ENCODE results near the gene TLE2. TPM values are rescaled to one million over a fixed set of nuclear protein-coding genes. Genes with fewer than 3 reads are reported as not detected.

TLE2 gene
- 0.11 and 1.5 TPM in 2 replicates for total RNA-seq

DNA sequence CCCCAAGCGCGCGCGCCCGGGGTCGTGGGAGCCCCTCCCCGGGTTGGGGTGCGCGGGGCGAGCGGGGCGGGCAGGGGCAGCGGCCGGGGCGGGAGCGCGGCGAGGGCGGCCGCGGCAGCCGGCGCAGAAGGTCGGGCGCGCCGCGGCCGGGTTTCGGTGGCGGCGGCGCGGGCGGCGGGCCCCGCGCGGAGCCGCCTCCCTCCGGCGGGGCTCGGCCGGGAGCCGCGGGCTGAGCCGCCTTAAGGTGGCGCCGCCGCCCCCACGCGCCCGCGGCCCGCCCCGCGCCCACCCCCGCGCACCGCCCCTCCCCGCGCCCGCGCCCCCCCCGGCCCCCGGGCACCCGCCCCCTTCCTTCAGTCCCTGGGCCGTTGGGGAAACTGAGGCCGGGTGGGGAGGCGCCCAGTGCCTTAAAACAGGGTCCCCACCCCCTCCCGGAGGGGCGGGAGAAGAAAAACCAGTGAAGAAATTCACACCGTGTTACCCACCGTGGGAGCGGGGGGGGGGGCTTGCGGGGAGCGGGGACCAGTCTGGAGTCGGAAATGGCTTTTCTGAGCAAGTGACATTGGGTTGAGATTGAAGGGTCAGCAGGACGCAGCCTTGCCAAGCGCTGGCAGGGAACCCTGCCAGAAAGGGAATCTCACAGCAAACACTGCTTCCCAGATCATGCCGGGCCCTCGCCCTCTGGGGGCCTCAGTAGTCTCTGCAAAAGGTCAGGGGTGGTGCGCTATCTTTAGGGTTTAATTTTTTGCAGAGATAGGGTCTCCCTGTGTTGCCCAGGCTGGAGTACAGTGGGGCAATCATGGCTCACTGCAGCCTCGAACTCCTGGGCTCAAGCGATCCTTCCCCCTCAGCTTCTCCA is at the start of gene TLE2:
Gene TLE2, minus strand, starts transcription at position 216 of the 859 bp plus-strand sequence. CDS start 376 bp downstream, outside the sequence.

DNA sequence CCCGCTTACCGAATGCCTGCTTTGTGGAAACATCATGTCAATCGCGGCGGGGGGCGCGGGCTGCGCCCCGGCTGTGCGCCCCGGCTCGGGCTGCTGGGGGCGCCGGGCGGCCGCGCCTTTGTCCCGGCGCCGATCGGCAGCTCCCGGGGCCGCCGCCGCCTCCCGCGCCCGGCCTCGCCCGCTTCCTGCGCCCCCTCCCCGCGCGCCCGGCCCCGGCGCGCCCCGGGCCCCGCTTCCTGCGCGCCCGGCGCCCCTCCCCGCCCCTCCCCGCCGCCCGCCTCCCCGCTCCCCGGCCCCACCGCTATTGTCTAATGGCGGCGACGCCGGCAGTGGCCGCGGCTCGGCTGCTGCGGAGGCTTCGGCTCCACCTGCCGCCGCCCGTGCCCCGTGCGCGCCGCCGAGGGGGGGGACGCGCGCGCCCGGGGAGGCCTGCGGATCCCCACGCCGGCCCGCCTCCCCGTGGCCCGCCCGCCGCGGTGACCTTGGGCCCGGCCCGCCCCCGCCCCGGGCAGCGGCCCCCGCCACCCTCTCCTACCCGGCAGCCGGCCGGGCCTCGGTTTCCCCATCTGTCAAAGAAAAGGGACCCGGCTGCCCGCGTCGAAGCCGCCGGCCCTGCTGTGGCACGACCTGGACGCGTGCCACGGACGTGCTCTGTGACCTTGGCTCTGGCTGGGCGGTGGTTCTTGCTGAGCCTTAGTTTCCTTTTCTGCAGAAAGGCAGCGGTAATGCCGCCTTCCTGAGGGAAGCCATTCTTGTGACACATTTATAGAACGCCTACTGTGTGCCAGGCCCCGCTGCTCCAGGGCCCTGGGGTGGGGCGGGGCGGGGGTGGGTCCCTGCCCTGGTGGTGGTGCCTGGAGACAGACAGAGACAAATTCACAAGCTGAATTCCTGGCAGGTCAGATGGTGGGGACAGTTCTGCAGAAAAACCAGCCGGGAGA is 33.4 kb upstream of the TLE2 start, which contains the start of gene TLE5:
Gene TLE5, minus strand, starts transcription at position 331 of the 941 bp plus-strand sequence. Its CDS starts 295 bp downstream, at position 36.

DNA sequence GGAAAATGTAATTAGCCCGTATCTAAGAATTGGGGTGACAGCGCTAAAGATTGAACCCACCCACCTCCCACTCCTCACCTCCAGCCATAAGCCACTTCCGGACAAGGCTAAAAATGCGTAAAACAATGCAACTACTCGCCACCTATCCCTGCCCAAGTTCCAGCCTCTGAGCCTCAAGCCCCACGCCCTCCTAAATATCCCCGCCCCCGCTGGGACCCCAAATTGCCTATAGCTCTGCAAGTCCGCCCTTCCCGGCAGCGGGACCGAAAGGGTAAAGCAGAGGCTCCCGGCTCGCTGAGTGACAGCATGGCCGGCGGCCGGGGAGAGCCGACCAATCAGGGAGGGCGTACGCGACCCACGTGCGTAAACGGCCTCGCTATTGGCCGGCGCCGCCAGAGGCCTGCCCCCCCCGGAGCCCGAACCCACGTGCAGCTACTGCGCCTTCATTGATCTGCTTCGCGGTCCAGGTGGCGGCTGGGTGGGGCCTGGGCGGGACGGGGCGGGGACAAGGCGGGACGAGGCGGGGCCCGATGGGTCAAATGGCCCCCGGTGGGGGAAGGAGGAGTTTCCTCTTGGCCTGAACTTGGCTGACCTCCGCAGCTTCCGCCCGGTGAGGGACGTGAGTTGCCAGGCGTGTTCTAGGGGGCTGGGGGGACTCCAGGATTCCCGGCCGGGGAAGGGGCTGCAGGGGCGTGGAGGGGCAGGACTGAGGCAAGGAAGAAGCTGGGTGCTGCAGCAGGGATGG is 51.9 kb downstream of the TLE2 start, which contains the start of gene TLE6:
Gene TLE6, plus strand, starts transcription at position 564 of the 745 bp plus-strand sequence. CDS start 670 bp downstream, outside the sequence.

Other genes with a start within 250 kb of the TLE2 start
- 60.8 and 84.7 TPM in 2 replicates for gene SGTA, start 246.0 kb downstream of the TLE2 start, total RNA-seq
- 75.8 and 139 TPM in 2 replicates for gene THOP1, start 243.8 kb downstream of the TLE2 start, total RNA-seq
- gene ZNF554, start 209.4 kb downstream of the TLE2 start, total RNA-seq: 1.1 and 1.6 TPM in 2 replicates
- 4.2 and 4.9 TPM in 2 replicates for gene ZNF555, start 187.8 kb downstream of the TLE2 start, total RNA-seq
- gene ZNF556, start 161.9 kb downstream of the TLE2 start, total RNA-seq: not detected in 2 replicates
- gene ZNF57, start 128.4 kb downstream of the TLE2 start, total RNA-seq: 4.4 and 6.9 TPM in 2 replicates
- gene ZNF77, start 84.3 kb downstream of the TLE2 start, total RNA-seq: 1.4 and 3.3 TPM in 2 replicates
- not detected in 2 replicates for gene TLE6, start 51.7 kb downstream of the TLE2 start, total RNA-seq
- gene TLE5, start 33.2 kb upstream of the TLE2 start, total RNA-seq: 255 and 333 TPM in 2 replicates
- 47.6 and 50.9 TPM in 2 replicates for gene GNA11, start 65.1 kb upstream of the TLE2 start, total RNA-seq
- 202 and 264 TPM in 2 replicates for gene GNA15, start 106.8 kb upstream of the TLE2 start, total RNA-seq
- 0.16 TPM in 1 of 2 replicates, not detected in the other for gene S1PR4, start 149.5 kb upstream of the TLE2 start, total RNA-seq
- gene NCLN, start 156.7 kb upstream of the TLE2 start, total RNA-seq: 71.5 and 107 TPM in 2 replicates
- gene CELF5, start 195.4 kb upstream of the TLE2 start, total RNA-seq: not detected in 2 replicates